GM18868 (cell line): ENCODE measurements around the gene GALK1.
"Not testable (repeated sequence)": the region's sequence is repeated elsewhere in the genome, so short reads cannot be mapped to it uniquely, and the experiment has no call there.

ENCODE experiments used
- ATAC-seq: cut with Tn5 transposase; IDR thresholded peaks from one replicate; pipeline ENCODE4 v1.9.1; 2021; ENCODE audit warnings: mild to moderate bottlenecking, moderate library complexity; ENCODE audit not compliant: unreplicated experiment

The GALK1 gene

DNA sequence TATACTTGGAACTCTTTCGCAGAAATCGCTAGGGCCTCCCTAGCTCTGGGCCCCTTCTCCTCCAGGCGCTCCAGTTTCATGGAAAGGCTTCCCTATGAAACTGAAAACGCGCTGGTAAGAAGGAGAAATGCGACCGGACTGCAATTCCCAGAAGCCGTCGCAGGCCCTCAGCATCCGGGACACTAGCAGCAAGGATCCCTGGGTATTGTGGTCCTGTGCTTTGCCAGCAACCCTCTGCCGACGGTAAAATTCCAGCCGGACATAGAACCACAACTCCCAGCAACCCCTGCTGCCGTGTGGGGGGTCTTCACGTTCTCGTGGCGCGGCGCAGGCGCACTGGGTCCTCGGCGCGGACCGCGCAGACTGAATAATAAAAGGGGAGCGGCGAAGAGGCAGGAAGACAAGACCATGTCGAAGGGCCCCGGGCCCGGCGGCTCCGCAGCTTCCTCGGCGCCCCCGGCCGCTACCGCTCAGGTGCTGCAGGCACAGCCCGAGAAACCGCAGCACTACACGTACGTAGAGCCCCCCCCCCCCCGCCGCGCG lies 19.6 kb upstream of the GALK1 start, which contains the start of gene UNK:
UNK (plus strand) TSS at position 334 of the 543 bp plus-strand sequence; CDS start at position 409, 75 bp downstream.
- ATAC-seq: peak; percentile 63

- no peak for ATAC-seq
These were observed 18.9 kb upstream of the GALK1 start for GRCh38 chr17:75783803-75784472.

DNA sequence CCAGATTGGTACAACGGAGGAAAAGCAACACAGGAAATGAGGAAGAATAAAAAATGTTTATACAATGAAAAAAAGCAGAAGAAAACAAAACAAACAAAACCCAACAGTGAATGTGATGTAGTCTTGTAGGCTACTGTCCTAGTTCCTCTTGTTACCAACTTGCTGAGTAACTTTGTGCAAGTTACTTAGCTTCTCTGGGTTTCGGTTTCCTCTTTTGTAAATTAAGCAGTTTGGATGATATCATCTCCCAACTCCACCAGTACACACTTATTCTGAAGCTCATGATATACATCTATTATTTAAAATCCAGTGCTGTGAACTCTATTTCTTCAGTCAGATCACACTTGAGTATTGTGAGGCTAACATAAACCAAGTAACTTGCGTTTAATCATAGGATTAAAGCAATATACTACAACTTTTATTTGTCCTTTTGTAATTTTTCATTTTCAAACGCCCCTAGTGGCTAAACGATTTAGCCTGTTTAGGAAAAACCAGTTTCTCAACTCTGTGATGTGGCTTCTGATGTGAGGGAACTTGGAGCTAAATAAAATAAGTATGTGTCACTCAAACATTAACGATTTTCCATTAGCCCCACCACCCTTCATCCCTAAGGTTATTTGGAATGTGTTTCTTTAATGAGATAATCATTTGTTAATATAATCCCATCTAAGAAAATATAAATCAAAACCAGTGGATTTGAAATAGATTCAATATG lies 18.2 kb upstream of the GALK1 start:
- ATAC-seq: no peak

DNA sequence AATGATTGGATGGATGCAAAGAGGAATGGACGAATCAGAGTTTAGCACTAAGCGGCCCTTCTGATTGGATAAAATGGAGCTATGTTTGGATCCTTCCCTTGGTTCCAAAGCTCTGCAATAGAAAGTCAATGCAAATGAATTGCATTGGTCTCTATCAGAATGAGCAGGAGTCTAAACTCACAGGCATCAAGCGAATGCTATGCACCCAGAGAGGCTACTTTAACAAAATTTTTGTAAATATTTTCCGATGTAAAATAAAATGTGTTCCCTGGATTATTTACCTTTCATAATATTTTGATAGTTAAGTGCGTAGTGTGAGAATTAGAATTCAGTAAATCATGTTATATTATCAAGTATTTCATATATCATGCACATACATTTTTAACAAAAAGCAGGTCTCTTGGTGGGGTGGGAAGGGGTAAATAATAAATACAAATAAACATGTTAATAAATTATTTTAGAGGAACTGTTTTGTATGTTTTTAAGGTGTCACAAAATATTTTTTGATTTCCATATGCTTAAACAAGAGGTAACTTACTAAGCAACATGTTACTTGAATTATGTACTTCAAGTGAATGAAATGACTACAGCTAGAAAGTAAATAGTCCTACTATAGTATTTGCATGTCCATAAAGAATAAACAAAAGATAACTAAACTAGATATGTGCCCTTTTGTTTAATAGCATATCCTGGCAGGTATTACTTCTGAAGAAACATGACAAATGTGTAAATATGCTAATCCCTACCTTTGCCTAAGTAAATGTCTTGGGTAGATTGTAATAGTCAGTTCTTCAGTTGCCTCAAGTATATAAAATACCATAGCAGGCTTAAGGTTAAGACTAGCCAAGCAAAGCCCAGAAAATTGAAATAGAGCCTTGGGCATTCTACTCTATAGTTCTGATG lies 15.2 kb upstream of the GALK1 start:
- no peak for ATAC-seq

- peak; percentile 68 for ATAC-seq
These were observed 14.4 kb upstream of the GALK1 start for GRCh38 chr17:75779250-75779986.

DNA sequence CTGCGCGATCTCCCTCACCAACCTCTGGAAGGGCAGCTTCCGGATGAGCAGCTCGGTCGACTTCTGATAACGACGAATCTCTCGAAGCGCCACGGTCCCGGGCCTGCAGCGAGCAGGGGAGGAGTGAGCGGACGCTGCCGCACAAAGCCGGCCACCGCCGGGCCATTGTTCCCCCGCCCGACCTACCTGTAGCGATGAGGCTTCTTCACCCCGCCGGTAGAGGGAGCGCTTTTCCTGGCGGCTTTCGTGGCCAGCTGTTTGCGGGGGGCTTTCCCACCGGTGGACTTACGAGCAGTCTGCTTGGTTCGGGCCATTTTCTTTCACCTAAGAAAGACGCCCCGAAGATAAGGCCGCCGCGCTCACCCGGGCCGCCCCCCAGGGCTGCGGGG lies 13.9 kb upstream of the GALK1 start:
- ATAC-seq: peak; percentile 6

DNA sequence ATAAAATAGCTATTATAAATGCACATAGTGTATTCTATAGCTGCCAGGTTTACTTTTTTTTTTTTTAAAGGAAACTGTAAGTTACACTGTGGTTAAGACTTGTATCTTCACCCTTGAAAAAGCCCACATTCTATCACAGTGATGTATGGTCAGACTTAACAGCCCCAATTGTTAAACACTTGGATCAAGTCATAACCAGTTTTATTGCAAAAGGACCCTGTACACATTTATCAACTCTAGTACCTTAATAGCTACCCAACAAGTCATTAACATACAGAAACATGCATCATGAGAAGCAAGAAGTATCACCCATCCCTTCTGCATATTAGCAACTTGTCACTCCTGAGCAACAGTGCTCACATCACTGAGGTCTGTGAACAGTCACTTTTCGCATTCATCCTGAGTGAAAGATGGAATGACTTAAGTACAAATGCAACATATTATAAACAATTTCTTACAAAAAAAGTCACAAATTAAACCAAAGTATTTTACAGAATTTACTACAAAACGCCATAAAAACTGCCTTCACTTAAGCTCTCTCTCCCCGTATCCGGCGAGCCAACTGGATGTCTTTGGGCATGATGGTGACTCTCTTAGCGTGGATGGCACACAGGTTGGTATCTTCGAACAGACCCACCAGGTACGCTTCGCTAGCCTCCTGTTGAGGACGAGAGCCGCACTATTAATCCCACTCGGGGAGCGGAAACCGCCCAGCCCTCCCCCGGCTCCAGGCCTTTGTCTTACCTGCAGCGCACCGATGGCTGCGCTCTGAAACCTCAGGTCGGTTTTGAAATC lies 13.3 kb upstream of the GALK1 start:
- ATAC-seq: not testable (repeated sequence)

GRCh38 chr17:75777296-75777922 lies 12.4 kb upstream of the GALK1 start:
- no peak for ATAC-seq

- no peak for ATAC-seq
These were observed 11.6 kb upstream of the GALK1 start for GRCh38 chr17:75776386-75777295.

GRCh38 chr17:75774991-75775668 lies 10.1 kb upstream of the GALK1 start:
- no peak for ATAC-seq

DNA sequence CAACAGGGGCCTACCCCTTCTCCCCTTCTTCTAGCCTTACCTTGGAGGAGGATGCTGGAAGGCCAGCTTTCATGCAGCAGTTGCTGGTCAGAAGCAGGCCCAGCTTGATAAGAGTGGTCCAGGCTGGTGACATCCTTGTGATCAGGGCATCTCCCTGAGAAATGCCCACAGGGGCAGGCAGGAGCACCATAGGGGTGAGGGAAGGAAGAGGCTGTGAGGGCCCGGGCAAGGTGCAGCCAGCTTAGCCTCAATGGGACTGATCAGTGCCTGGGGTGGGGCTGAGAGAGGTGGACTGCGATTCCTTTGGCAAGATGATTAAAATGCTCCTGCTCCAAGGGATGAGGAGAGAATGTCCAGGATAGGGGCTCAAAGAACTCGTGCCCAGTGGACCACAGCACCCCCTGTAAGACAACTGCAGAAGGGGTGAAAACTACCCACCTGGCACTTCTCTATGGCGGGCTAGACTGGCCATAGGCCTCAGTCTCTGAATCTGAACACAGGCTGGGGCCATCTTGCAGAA lies 9.5 kb upstream of the GALK1 start:
- ATAC-seq: no peak

GRCh38 chr17:75773808-75774470 lies 8.9 kb upstream of the GALK1 start:
- no peak for ATAC-seq

- ATAC-seq: no peak
These were observed 8.3 kb upstream of the GALK1 start for GRCh38 chr17:75773121-75773807.

- ATAC-seq: no peak
These were observed 6.6 kb upstream of the GALK1 start for GRCh38 chr17:75771334-75772281.

DNA sequence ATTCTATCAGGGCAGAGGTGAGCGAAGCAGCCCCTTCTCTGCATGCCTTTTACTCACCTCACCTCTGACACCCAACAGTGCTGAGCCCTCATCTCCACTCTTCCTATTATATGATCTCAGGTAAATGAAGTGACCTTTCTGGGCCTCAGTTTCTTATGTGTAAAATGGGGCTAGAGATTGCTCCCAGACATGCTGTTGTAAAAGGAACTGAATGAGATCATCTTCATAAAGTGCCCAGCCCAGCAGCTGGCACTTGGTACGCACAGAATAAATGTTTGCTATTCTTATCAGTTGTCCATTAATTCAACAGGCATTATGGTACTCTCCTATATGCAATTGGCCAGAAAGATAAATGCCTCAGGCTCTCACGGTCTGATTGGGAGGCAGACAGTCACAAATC lies 4.5 kb upstream of the GALK1 start:
- no peak for ATAC-seq
